ENCODE results near the gene ZSWIM2.
"Not testable (repeated sequence)": the region's sequence is repeated elsewhere in the genome, so short reads cannot be mapped to it uniquely, and the experiment has no call there.

Gene ZSWIM2

DNA sequence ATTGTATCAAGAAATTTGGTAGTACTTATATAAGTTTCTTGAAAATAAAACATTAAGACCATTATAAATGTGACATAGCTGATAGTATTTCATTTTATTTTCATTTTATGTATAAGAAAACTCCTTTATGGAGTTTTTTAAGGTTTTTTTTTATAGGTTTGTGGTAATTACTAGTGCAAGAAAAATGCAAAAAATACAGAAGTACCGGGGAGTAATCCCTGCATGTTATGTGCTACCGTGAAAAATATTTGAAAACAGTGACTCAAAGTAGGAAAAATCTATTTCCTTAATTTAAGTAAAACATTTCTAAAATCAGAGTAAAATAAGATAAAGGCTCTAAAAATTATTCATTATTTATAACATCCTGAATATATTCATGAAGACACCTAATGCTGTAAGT is 21.6 kb downstream of the ZSWIM2 start:
- no peaks in the 10 kb centered on the region for H3K36me3 ChIP-seq (ENCODE audit: low read depth)
- no peaks in the 10 kb centered on the region for H3K4me1 ChIP-seq (ENCODE audit: insufficient read depth, poor library complexity, severe bottlenecking)
- ATAC-seq (ENCODE audit: low read depth) (no peak), DNase-seq (ENCODE audit: low spot score) (no peak)
- no peak for TF ChIP-seq CTCF (IDR thresholded peaks at IDR 0.05; ENCODE audit: poor library complexity, severe bottlenecking)
- no peaks in the 10 kb centered on the region for H3K27me3 ChIP-seq (ENCODE audit: insufficient read depth, poor library complexity, severe bottlenecking)
- no peak overlapping the region for H3K27ac ChIP-seq (ENCODE audit: poor library complexity, severe bottlenecking)
- H3K9me3 ChIP-seq (ENCODE audit: severe bottlenecking): no peaks in the 10 kb centered on the region
- H3K4me3 ChIP-seq (ENCODE audit: severe bottlenecking): no peak overlapping the region

GRCh38 chr2:186822323-186822722 is 26.6 kb downstream of the ZSWIM2 start:
- ATAC-seq (ENCODE audit: low read depth) (no peak), DNase-seq (ENCODE audit: low spot score) (no peak)
- Histone ChIP-seq H3K4me1 (ENCODE audit: insufficient read depth, poor library complexity, severe bottlenecking) (no peaks in the 10 kb centered on the region), H3K27me3 (ENCODE audit: insufficient read depth, poor library complexity, severe bottlenecking) (no peaks in the 10 kb centered on the region), H3K4me3 (ENCODE audit: severe bottlenecking) (no peak overlapping the region), H3K9me3 (ENCODE audit: severe bottlenecking) (no peaks in the 10 kb centered on the region), H3K36me3 (ENCODE audit: low read depth) (no peaks in the 10 kb centered on the region), H3K27ac (ENCODE audit: poor library complexity, severe bottlenecking) (no peak overlapping the region)
- TF ChIP-seq CTCF (IDR thresholded peaks at IDR 0.05; ENCODE audit: poor library complexity, severe bottlenecking): no peak

GRCh38 chr2:186820303-186820702 is 28.7 kb downstream of the ZSWIM2 start:
- no peak overlapping the region for H3K27ac ChIP-seq (ENCODE audit: poor library complexity, severe bottlenecking)
- DNase-seq (ENCODE audit: low spot score) (no peak), ATAC-seq (ENCODE audit: low read depth) (no peak)
- no peaks in the 10 kb centered on the region for H3K4me1 ChIP-seq (ENCODE audit: insufficient read depth, poor library complexity, severe bottlenecking)
- H3K36me3 ChIP-seq (ENCODE audit: low read depth): no peaks in the 10 kb centered on the region
- H3K27me3 ChIP-seq (ENCODE audit: insufficient read depth, poor library complexity, severe bottlenecking): no peaks in the 10 kb centered on the region
- H3K4me3 ChIP-seq (ENCODE audit: severe bottlenecking): no peak overlapping the region
- no peaks in the 10 kb centered on the region for H3K9me3 ChIP-seq (ENCODE audit: severe bottlenecking)
- TF ChIP-seq CTCF (IDR thresholded peaks at IDR 0.05; ENCODE audit: poor library complexity, severe bottlenecking): no peak

DNA sequence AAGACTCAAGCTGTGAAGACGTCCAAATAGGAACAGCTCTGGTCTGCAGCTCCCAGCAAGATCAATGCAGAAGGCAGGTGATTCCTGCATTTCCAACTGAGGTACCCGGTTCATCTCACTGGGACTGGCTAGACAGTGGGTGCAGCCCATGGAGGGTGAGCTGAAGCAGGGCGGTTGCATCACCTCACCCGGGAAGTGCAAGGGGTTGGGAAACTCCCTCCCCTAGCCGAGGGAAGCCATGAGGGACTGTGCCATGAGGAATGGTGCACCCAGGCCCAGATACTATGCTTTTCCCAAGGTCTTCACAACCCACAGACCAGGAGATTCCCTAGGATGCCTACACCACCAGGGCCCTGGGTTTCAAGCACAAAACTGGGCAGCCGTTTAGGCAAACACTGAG is 37.2 kb downstream of the ZSWIM2 start:
- not testable (repeated sequence) for DNase-seq (ENCODE audit: low spot score); H3K4me3 ChIP-seq (ENCODE audit: severe bottlenecking); H3K27me3 ChIP-seq (ENCODE audit: insufficient read depth, poor library complexity, severe bottlenecking); H3K4me1 ChIP-seq (ENCODE audit: insufficient read depth, poor library complexity, severe bottlenecking); ATAC-seq (ENCODE audit: low read depth); H3K9me3 ChIP-seq (ENCODE audit: severe bottlenecking); H3K27ac ChIP-seq (ENCODE audit: poor library complexity, severe bottlenecking); H3K36me3 ChIP-seq (ENCODE audit: low read depth)

DNA sequence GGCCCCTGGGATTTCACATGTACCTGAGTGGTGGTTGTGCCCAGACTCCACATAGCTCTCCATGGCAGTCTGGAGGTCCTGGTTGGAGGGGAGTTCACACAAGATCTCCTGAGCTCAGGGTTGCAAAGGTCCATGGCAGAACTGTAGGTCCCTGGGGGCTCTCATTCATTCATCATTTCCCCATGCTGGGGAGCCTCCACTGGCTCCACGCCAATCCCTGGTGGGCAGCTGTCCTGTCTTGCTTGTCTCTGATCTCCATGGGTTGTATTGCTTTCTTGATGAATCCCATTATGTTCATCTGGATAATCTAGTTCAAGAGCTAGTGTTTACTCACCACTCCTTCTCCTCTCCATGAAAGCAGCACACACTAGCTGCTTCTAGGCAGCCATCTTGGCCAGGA is 42.4 kb downstream of the ZSWIM2 start:
- H3K4me3 ChIP-seq (ENCODE audit: severe bottlenecking): no peak overlapping the region
- no peaks in the 10 kb centered on the region for H3K27me3 ChIP-seq (ENCODE audit: insufficient read depth, poor library complexity, severe bottlenecking)
- no peak overlapping the region for H3K27ac ChIP-seq (ENCODE audit: poor library complexity, severe bottlenecking)
- H3K4me1 ChIP-seq (ENCODE audit: insufficient read depth, poor library complexity, severe bottlenecking): no peaks in the 10 kb centered on the region
- DNase-seq (ENCODE audit: low spot score): no peak
- TF ChIP-seq CTCF (IDR thresholded peaks at IDR 0.05; ENCODE audit: poor library complexity, severe bottlenecking): no peak
- no peaks in the 10 kb centered on the region for H3K9me3 ChIP-seq (ENCODE audit: severe bottlenecking)
- no peak for ATAC-seq (ENCODE audit: low read depth)
- no peaks in the 10 kb centered on the region for H3K36me3 ChIP-seq (ENCODE audit: low read depth)

- H3K4me3 ChIP-seq (ENCODE audit: severe bottlenecking); H3K4me1 ChIP-seq (ENCODE audit: insufficient read depth, poor library complexity, severe bottlenecking); ATAC-seq (ENCODE audit: low read depth); H3K27ac ChIP-seq (ENCODE audit: poor library complexity, severe bottlenecking); DNase-seq (ENCODE audit: low spot score); H3K9me3 ChIP-seq (ENCODE audit: severe bottlenecking); H3K36me3 ChIP-seq (ENCODE audit: low read depth); H3K27me3 ChIP-seq (ENCODE audit: insufficient read depth, poor library complexity, severe bottlenecking): not testable (repeated sequence)
These were observed 50.4 kb downstream of the ZSWIM2 start for GRCh38 chr2:186798604-186799003.

All from RWPE2 (cell line).